Subcutaneous abdominal adipose tissue (tissue), 5 donors: Measurements from ENCODE around the gene VIT.

ENCODE experiments used
- H3K27ac ChIP-seq: one replicate; pipeline ENCODE4 v1.7.0; 2013; ENCODE audit warnings: low read depth, mild to moderate bottlenecking, inconsistent platforms, low read length, moderate library complexity
- H3K27me3 ChIP-seq, 5 donors: one replicate each; pipeline ENCODE4 v1.7.0; 2013; ENCODE audit warnings: low read length in 5 of 5, inconsistent platforms in 1 of 5; ENCODE audit not compliant: control insufficient read depth in 5 of 5, insufficient read depth in 4 of 5
- H3K36me3 ChIP-seq, 5 donors: one replicate each; pipeline ENCODE4 v1.7.0; 2013; ENCODE audit warnings: low read length in 5 of 5; ENCODE audit not compliant: control insufficient read depth in 5 of 5, insufficient read depth in 5 of 5
- H3K4me1 ChIP-seq, 5 donors: one replicate each; pipeline ENCODE4 v1.7.0; 2013; ENCODE audit warnings: low read length in 5 of 5, mild to moderate bottlenecking in 3 of 5, moderate library complexity in 1 of 5; ENCODE audit not compliant: control insufficient read depth in 5 of 5, insufficient read depth in 5 of 5
- H3K4me3 ChIP-seq, 5 donors: one replicate each; pipeline ENCODE4 v1.7.0; 2013; ENCODE audit warnings: low read length in 5 of 5, low read depth in 1 of 5
- H3K9ac ChIP-seq, 5 donors: one replicate each; pipeline ENCODE4 v1.7.0; 2013; ENCODE audit warnings: low read length in 5 of 5, mild to moderate bottlenecking in 4 of 5, moderate library complexity in 3 of 5
- H3K9me3 ChIP-seq, 5 donors: one replicate each; pipeline ENCODE4 v1.7.0; 2013; ENCODE audit warnings: low read length in 5 of 5; ENCODE audit not compliant: control insufficient read depth in 5 of 5
- donor health status: healthy.
- donor health status: healthy.
- donor health status: healthy.
- donor health status: healthy.
- donor health status: healthy.

VIT gene

GRCh38 chr2:36662638-36663037 is 33.9 kb upstream of the VIT start:
- Histone ChIP-seq H3K4me1 (peaks cover 0 to 5% (median 3%) of the 10 kb centered on the region in 5 donors), H3K9me3 (no peaks in the 10 kb centered on the region), H3K36me3 (no peaks in the 10 kb centered on the region), H3K9ac (no peak overlapping the region), H3K27ac (no peak overlapping the region), H3K27me3 (no peaks in the 10 kb centered on the region), H3K4me3 (no peak overlapping the region)

GRCh38 chr2:36663295-36663694 is 33.2 kb upstream of the VIT start:
- no peaks in the 10 kb centered on the region for H3K9me3 ChIP-seq
- no peak overlapping the region for H3K9ac ChIP-seq
- no peaks in the 10 kb centered on the region for H3K27me3 ChIP-seq
- no peak overlapping the region for H3K4me3 ChIP-seq
- peaks cover 0 to 10% (median 3%) of the 10 kb centered on the region in 5 donors for H3K4me1 ChIP-seq
- H3K27ac ChIP-seq, result no peak overlapping the region
- no peaks in the 10 kb centered on the region for H3K36me3 ChIP-seq

GRCh38 chr2:36663851-36664695 is 32.4 kb upstream of the VIT start:
- no peak overlapping the region for H3K27ac ChIP-seq
- H3K9me3 ChIP-seq, result no peaks in the 10 kb centered on the region
- no peaks in the 10 kb centered on the region for H3K36me3 ChIP-seq
- no peak overlapping the region for H3K4me3 ChIP-seq
- no peaks in the 10 kb centered on the region for H3K27me3 ChIP-seq
- H3K4me1 ChIP-seq, result peaks cover 0 to 10% (median 3%) of the 10 kb centered on the region in 5 donors
- no peak overlapping the region for H3K9ac ChIP-seq

GRCh38 chr2:36664696-36665076 is 31.8 kb upstream of the VIT start:
- Histone ChIP-seq H3K4me3 (no peak overlapping the region), H3K4me1 (peaks cover 0 to 10% (median 3%) of the 10 kb centered on the region in 5 donors), H3K9ac (no peak overlapping the region), H3K9me3 (no peaks in the 10 kb centered on the region), H3K36me3 (no peaks in the 10 kb centered on the region), H3K27me3 (no peaks in the 10 kb centered on the region), H3K27ac (no peak overlapping the region)

GRCh38 chr2:36667931-36668330 is 28.6 kb upstream of the VIT start:
- Histone ChIP-seq H3K27ac (no peak overlapping the region), H3K4me1 (peaks cover 0 to 10% (median 3%) of the 10 kb centered on the region in 5 donors), H3K9me3 (no peaks in the 10 kb centered on the region), H3K4me3 (no peak overlapping the region), H3K36me3 (no peaks in the 10 kb centered on the region), H3K9ac (no peak overlapping the region), H3K27me3 (no peaks in the 10 kb centered on the region)

- Histone ChIP-seq H3K4me1 (peaks cover 0 to 4% (median 0%) of the 10 kb centered on the region in 5 donors), H3K36me3 (no peaks in the 10 kb centered on the region), H3K9me3 (no peaks in the 10 kb centered on the region), H3K27ac (no peak overlapping the region), H3K27me3 (no peaks in the 10 kb centered on the region), H3K9ac (no peak overlapping the region), H3K4me3 (no peak overlapping the region)
These were observed 25.5 kb upstream of the VIT start for GRCh38 chr2:36670881-36671595.

- H3K36me3 ChIP-seq, result no peaks in the 10 kb centered on the region
- H3K4me1 ChIP-seq, result peaks cover 0 to 4% (median 0%) of the 10 kb centered on the region in 5 donors
- H3K27ac ChIP-seq, result no peak overlapping the region
- H3K27me3 ChIP-seq, result no peaks in the 10 kb centered on the region
- no peaks in the 10 kb centered on the region for H3K9me3 ChIP-seq
- H3K4me3 ChIP-seq, result no peak overlapping the region
- no peak overlapping the region for H3K9ac ChIP-seq
These were observed 24.8 kb upstream of the VIT start for GRCh38 chr2:36671731-36672130.

GRCh38 chr2:36672199-36672598 is 24.3 kb upstream of the VIT start:
- Histone ChIP-seq H3K4me1 (peaks cover 0 to 4% (median 0%) of the 10 kb centered on the region in 5 donors), H3K9me3 (no peaks in the 10 kb centered on the region), H3K4me3 (no peak overlapping the region), H3K27ac (no peak overlapping the region), H3K9ac (no peak overlapping the region), H3K36me3 (no peaks in the 10 kb centered on the region), H3K27me3 (no peaks in the 10 kb centered on the region)

- H3K9me3 ChIP-seq, result peaks cover 0 to 10% (median 3%) of the 10 kb centered on the region in 5 donors
- H3K9ac ChIP-seq, result no peak overlapping the region
- H3K4me1 ChIP-seq, result peaks cover 0 to 3% (median 0%) of the 10 kb centered on the region in 5 donors
- H3K27ac ChIP-seq, result no peak overlapping the region
- no peaks in the 10 kb centered on the region for H3K27me3 ChIP-seq
- H3K36me3 ChIP-seq, result no peaks in the 10 kb centered on the region
- H3K4me3 ChIP-seq, result no peak overlapping the region
These were observed 20.8 kb upstream of the VIT start for GRCh38 chr2:36675579-36676282.

- no peaks in the 10 kb centered on the region for H3K27me3 ChIP-seq
These were observed 20.1 kb upstream of the VIT start for GRCh38 chr2:36676364-36676763.

More at GRCh38 chr2:36676364-36676763, 20.1 kb upstream of the VIT start:
- no peak overlapping the region for H3K4me3 ChIP-seq
- H3K9ac ChIP-seq, result no peak overlapping the region
- H3K36me3 ChIP-seq, result no peaks in the 10 kb centered on the region
- H3K27ac ChIP-seq, result no peak overlapping the region
- H3K4me1 ChIP-seq, result peaks cover 0 to 3% (median 0%) of the 10 kb centered on the region in 5 donors
- H3K9me3 ChIP-seq, result peaks cover 0 to 10% (median 3%) of the 10 kb centered on the region in 5 donors
